Right cardiac atrium (tissue), 5 donors: ENCODE results near the gene CABLES2. TPM values are rescaled to one million over a fixed set of nuclear protein-coding genes. Genes with fewer than 3 reads are reported as not detected.

Experiments used
- ATAC-seq, 2 donors: fragments of 200-7000 bp; cut with Tn5 transposase; one replicate each; pipeline versions ENCODE4 v1.8.0 to v1.9.1; 2020; ENCODE audit warnings: moderate library complexity in 2 of 2, mild to moderate bottlenecking in 1 of 2
- DNase-seq, 3 donors: peaks; one replicate each; pipeline ENCODE4 v3.0.0-alpha.2; 2020
- H3K27ac ChIP-seq: one replicate; pipeline ENCODE4 v1.5.1; 2013; ENCODE audit warnings: mild to moderate bottlenecking, low read length, control low read depth, moderate library complexity
- H3K27me3 ChIP-seq: one replicate; pipeline ENCODE4 v1.6.1; 2013; ENCODE audit not compliant: control insufficient read depth, insufficient read depth
- H3K4me1 ChIP-seq: one replicate; pipeline ENCODE4 v1.6.1; 2013; ENCODE audit warnings: low read length; ENCODE audit not compliant: control insufficient read depth, insufficient read depth
- H3K4me3 ChIP-seq: one replicate; pipeline ENCODE4 v1.5.1; 2013; ENCODE audit warnings: low read length, control low read depth
- H3K9me3 ChIP-seq: one replicate; pipeline ENCODE4 v1.6.1; 2013; ENCODE audit warnings: low read length; ENCODE audit not compliant: control insufficient read depth
- WGBS: extraction: QIAGEN DNeasy Blood & Tissue Kit; methylation state at CpG from one replicate; pipeline ENCODE4 v1.1.7; 2013; 5-methylcytosine and 5-hydroxymethylcytosine counted together
- intact Hi-C, 4 donors: fragments of 100-400 bp; cut with DNase I; formaldehyde crosslinking; loops; one replicate each; pipeline versions ENCODE4 v1.11.0 to v1.14.0; 2022 to 2023
- polyA plus RNA-seq: library from polyadenylated mRNA; stranded (reverse); fragments of 200-250 nt; gene quantifications from one replicate; pipeline ENCODE4 v1.2.3, GENCODE V29; 2013
- total RNA-seq, 4 donors: library from RNA; stranded (reverse); fragmentation: NEBNext Ultra II Directional; extraction: Animal tissue kit (Norgen Biotek cat#: 25700); gene quantifications; one replicate each; pipeline ENCODE4 v1.2.1, GENCODE V29; 2021
- donor health status: healthy with polysubstance abuse.
- donor health status: DM: no; HTN: yes; CAD: no.
- donor health status: DM: no; HTN: no; CAD: no.
- donor health status: DM: no; HTN: yes; CAD: no; lungs with severe emphysema.
- donor health status: DM: yes; HTN: yes; CAD: no.

Gene CABLES2
- total and polyA plus RNA-seq, 5 donors = 10.9 to 29.4 (median 14.9) TPM

GRCh38 chr20:62448038-62448437, 41.0 kb upstream of the CABLES2 start:
- ATAC-seq (no peak), DNase-seq (no peak)
- H3K4me3 ChIP-seq = no peak overlapping the region
- H3K4me1 ChIP-seq = no peaks in the 10 kb centered on the region
- H3K9me3 ChIP-seq = no peaks in the 10 kb centered on the region
- intact Hi-C loops = no loop called here
- H3K27ac ChIP-seq = no peak overlapping the region
- WGBS = 73% methylated on average over 10 of the region's 10 CpGs
- no peaks in the 10 kb centered on the region for H3K27me3 ChIP-seq

DNA sequence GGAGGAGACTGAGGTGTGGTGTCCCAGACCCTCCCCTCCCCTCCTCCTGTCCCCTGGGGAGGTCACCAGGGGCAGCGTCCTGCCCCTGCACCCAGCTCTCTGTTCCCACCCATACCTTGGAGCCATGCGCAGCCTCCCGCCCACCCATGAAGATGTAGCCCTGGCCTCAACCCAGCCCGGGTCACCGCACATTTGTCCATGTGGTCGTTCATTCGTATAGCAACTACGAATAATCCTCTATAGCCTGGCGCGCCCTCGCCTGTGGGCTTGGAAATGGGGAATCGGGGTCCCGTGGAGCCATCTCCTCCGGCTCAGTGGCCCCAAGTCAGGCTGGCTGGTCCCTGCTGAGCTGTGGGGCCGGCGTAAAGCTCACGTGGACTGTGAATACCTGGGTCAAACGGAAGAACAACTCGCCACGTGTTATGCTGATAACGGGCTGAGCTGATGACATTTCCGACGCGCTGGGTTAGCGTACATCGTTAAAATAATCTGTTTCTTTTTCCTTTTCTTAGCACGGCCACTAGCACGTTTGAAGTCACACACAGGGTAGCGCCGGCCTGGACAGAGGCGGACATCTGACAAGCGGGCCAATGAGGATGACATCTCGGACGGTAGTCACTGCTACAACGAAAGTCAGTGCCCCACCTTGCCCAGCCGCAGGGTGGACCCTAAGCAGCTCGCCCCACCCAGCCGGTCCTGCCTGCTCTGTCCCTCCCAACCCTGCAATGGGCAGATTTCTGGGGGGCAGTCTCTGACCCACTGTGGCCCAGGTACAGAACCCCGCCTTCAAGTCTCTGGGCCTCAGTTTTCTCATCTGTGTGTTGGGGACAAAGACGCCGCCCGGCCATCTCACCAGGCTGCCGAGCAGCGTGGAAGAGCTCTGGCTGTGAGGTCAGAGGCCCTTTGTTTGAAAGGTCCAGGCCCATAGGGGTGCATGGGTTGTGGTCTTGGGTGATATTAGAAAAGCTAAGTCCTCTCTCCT, 40.1 kb upstream of the CABLES2 start:
- intact Hi-C loops = no loop called here
- Histone ChIP-seq H3K4me1 (no peaks in the 10 kb centered on the region), H3K9me3 (no peaks in the 10 kb centered on the region), H3K27me3 (no peaks in the 10 kb centered on the region), H3K27ac (no peak overlapping the region), H3K4me3 (no peak overlapping the region)
- ATAC-seq = no peak
- WGBS = 75% methylated on average over 44 of the region's 44 CpGs
- no peak for DNase-seq

DNA sequence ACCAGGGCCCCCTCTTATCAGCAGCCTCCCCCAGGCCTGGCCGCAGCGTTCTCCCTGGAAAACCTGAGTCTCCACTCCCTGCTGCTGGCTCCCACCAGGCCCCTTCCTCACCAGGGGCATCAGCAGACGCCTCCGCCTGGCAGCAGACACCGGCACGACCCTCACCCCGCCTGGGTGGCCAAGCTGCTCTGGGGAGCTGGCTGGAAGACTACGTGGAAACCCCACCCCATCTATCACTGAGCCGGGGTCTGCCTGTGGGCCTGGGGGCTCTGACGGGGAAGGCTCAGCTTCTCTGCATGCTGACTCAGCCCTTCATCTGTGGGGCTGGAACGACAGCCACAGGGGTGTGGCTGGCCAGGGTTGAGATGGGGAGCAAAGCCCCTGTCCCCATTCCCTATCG, 39.4 kb upstream of the CABLES2 start:
- no peak overlapping the region for H3K27ac ChIP-seq
- no peak for ATAC-seq
- no peaks in the 10 kb centered on the region for H3K4me1 ChIP-seq
- no peaks in the 10 kb centered on the region for H3K27me3 ChIP-seq
- no peaks in the 10 kb centered on the region for H3K9me3 ChIP-seq
- intact Hi-C loops = no loop called here
- WGBS = 43% methylated on average over 12 of the region's 12 CpGs
- no peak for DNase-seq
- H3K4me3 ChIP-seq = no peak overlapping the region

- 87% methylated on average over 36 of the region's 36 CpGs for WGBS
- DNase-seq (no peak), ATAC-seq (no peak)
- no peak overlapping the region for H3K4me3 ChIP-seq
- no peaks in the 10 kb centered on the region for H3K4me1 ChIP-seq
- no peak overlapping the region for H3K27ac ChIP-seq
- no peaks in the 10 kb centered on the region for H3K27me3 ChIP-seq
- intact Hi-C loops = no loop called here
- no peaks in the 10 kb centered on the region for H3K9me3 ChIP-seq
Observed at GRCh38 chr20:62445553-62446340, 38.7 kb upstream of the CABLES2 start.

DNA sequence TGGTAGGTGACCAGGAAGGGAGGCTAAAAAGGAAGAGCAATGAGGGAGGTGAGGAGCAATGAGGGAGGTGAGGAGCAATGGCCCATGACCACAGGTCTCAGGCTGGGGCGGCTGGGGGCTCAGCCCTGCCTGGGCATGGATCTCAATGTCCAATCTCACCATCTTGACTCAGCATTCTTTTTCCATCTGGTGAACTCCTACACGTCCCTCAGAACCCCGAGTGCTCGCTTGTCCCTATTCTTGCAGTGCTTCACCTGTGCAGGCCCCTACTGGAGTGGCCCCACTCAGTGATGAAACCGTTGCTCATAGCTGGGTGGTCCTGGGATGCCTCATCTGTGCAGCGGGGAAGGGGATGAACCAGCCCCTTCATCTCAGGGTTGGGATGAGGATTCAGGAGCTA, 37.2 kb upstream of the CABLES2 start:
- Histone ChIP-seq H3K27me3 (no peaks in the 10 kb centered on the region), H3K4me1 (no peaks in the 10 kb centered on the region), H3K4me3 (no peak overlapping the region), H3K9me3 (no peaks in the 10 kb centered on the region), H3K27ac (no peak overlapping the region)
- 88% methylated on average over 6 of the region's 6 CpGs for WGBS
- ATAC-seq = no peak
- intact Hi-C loops = no loop called here
- DNase-seq = no peak

DNA sequence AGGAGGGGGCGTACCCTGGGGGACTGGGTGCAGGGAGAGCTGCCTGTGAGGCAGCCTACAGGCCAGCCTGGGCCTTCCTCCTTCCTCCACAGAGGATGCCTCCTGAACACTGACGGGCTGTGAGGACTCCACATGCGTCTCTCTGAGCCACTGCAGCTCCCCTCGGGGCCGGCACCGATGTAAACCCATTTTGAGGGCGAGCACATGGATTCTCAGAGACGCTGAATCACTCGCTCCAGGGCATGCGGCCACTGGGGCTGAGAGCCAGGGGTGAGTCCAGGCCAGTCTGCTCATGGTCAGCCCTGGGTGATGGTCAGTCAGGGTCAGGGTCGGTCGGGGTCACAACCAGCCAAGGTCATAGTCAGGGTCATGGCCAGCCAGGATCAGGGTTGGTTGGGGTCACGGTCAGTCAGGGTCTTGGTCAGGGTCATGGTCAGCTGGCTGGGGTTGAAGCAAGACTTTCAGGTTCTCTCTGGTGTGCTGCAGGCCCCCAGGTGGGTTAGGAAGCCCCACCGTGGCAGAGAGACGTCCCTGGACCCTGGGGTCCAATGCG, 35.0 kb upstream of the CABLES2 start:
- H3K4me3 ChIP-seq = no peak overlapping the region
- intact Hi-C loops = no loop called here
- WGBS = 83% methylated on average over 16 of the region's 16 CpGs
- ATAC-seq (no peak), DNase-seq (no peak)
- no peaks in the 10 kb centered on the region for H3K4me1 ChIP-seq
- no peaks in the 10 kb centered on the region for H3K27me3 ChIP-seq
- H3K9me3 ChIP-seq = no peaks in the 10 kb centered on the region
- no peak overlapping the region for H3K27ac ChIP-seq

GRCh38 chr20:62439218-62439617, 32.1 kb upstream of the CABLES2 start:
- Histone ChIP-seq H3K27me3 (no peaks in the 10 kb centered on the region), H3K4me1 (no peaks in the 10 kb centered on the region), H3K4me3 (no peak overlapping the region), H3K27ac (no peak overlapping the region), H3K9me3 (no peaks in the 10 kb centered on the region)
- intact Hi-C loops = no loop called here
- 75% methylated on average over 5 of the region's 5 CpGs for WGBS
- ATAC-seq = no peak
- DNase-seq = no peak

DNA sequence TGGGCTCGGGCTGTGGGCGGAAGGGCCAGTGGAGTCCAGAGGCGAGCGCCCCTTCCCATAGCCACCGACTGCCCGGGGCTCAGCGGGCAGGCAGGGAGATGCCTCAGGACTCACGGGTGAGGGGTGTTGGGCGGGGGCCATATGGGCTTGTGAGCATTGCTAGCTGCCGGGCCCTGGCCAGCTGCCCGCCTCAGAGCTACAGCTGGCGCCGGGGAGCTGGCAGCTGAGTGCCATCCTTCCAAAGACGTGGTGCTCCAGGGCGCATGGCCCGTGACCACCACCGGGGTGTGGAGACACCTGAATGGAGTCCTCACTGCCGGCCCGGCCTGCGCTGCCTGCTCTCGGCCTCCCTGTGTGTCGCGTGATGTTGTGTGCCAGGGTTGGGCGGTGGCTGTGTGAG, 30.8 kb upstream of the CABLES2 start:
- H3K27me3 ChIP-seq = no peaks in the 10 kb centered on the region
- ATAC-seq (peak; percentile 5 to 8), DNase-seq (peak in 1 of 3 donors; percentile 72)
- WGBS = 71% methylated on average over 24 of the region's 24 CpGs
- H3K4me3 ChIP-seq = no peak overlapping the region
- intact Hi-C loops = no loop called here
- H3K4me1 ChIP-seq = no peaks in the 10 kb centered on the region
- no peak overlapping the region for H3K27ac ChIP-seq
- H3K9me3 ChIP-seq = no peaks in the 10 kb centered on the region

DNA sequence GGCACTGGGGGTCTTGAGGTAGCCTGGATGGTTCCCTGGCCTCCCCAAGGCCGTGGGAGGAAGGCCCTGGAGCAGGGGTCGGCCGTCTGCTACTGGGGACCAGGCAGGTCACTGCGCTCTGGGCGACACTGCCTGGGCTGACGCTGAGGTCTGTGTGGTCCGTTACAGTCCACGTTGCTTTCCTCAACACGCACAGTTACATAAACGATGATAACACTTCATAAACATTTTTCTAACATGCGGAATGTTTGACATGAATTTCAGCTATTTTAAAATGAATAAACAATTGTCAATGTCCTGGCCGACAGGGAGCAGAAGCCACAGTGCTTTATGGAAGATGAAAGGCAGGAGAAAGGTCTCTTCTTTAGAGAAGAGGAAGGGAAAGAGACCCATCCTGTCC, 30.4 kb upstream of the CABLES2 start:
- Histone ChIP-seq H3K27ac (no peak overlapping the region), H3K4me1 (no peaks in the 10 kb centered on the region), H3K27me3 (no peaks in the 10 kb centered on the region), H3K9me3 (no peaks in the 10 kb centered on the region), H3K4me3 (no peak overlapping the region)
- 71% methylated on average over 12 of the region's 12 CpGs for WGBS
- DNase-seq = no peak
- intact Hi-C loops = no loop called here
- no peak for ATAC-seq

- WGBS = 89% methylated on average over 3 of the region's 3 CpGs
- H3K27me3 ChIP-seq = no peaks in the 10 kb centered on the region
- no peak for DNase-seq
Observed at GRCh38 chr20:62436692-62437091, 29.6 kb upstream of the CABLES2 start.

More at GRCh38 chr20:62436692-62437091, 29.6 kb upstream of the CABLES2 start:
- no peaks in the 10 kb centered on the region for H3K4me1 ChIP-seq
- no peak overlapping the region for H3K4me3 ChIP-seq
- no peak for ATAC-seq
- H3K9me3 ChIP-seq = no peaks in the 10 kb centered on the region
- intact Hi-C loops = no loop called here
- H3K27ac ChIP-seq = no peak overlapping the region
